Stimulated activated effector memory CD8-positive, alpha-beta T cell treated with anti-CD3 and anti-CD28 coated beads, Interleukin-12 subunit alpha, Interleukin-12 subunit beta, amount 100 ng/mL, for 72 hours (primary cell): Measurements from ENCODE around the gene ADAMTS2.
A peak's percentile ranks its signal among the peaks of the same experiment; 100 is the strongest.
"Not testable (repeated sequence)": the region's sequence is repeated elsewhere in the genome, so short reads cannot be mapped to it uniquely, and the experiment has no call there.

Source experiments
- ATAC-seq: fragments of 150-1000 bp; cut with Tn5 transposase; 2 replicates; pipeline ENCODE4 v1.10.0; 2021
- DNase-seq, 2 donors: peaks; one replicate each; pipeline ENCODE4 v3.0.0; 2021 to 2022; ENCODE audit warnings: low spot score in 2 of 2
- H3K27ac Mint-ChIP-seq: one replicate; pipeline ENCODE4 v1.8.0; 2022; ENCODE audit warnings: mild to moderate bottlenecking, mixed read lengths
- H3K36me3 Mint-ChIP-seq: one replicate; pipeline ENCODE4 v1.8.0; 2022; ENCODE audit warnings: mild to moderate bottlenecking, mixed read lengths
- H3K4me1 Mint-ChIP-seq: one replicate; pipeline ENCODE4 v1.8.0; 2022; ENCODE audit warnings: mixed read lengths
- H3K4me3 Mint-ChIP-seq: one replicate; pipeline ENCODE4 v1.8.0; 2022; ENCODE audit warnings: mild to moderate bottlenecking, mixed read lengths
- H3K9me3 Mint-ChIP-seq: one replicate; pipeline ENCODE4 v1.8.0; 2022; ENCODE audit warnings: mixed read lengths

ADAMTS2 gene

GRCh38 chr5:179218943-179219330 lies 126.3 kb downstream of the ADAMTS2 start:
- no peak for ATAC-seq
- Mint-ChIP-seq H3K9me3 (no peaks in the 10 kb centered on the region), H3K4me3 (no peak overlapping the region), H3K4me1 (no peaks in the 10 kb centered on the region), H3K36me3 (no peaks in the 10 kb centered on the region), H3K27ac (no peak overlapping the region)
- DNase-seq: no peak

DNA sequence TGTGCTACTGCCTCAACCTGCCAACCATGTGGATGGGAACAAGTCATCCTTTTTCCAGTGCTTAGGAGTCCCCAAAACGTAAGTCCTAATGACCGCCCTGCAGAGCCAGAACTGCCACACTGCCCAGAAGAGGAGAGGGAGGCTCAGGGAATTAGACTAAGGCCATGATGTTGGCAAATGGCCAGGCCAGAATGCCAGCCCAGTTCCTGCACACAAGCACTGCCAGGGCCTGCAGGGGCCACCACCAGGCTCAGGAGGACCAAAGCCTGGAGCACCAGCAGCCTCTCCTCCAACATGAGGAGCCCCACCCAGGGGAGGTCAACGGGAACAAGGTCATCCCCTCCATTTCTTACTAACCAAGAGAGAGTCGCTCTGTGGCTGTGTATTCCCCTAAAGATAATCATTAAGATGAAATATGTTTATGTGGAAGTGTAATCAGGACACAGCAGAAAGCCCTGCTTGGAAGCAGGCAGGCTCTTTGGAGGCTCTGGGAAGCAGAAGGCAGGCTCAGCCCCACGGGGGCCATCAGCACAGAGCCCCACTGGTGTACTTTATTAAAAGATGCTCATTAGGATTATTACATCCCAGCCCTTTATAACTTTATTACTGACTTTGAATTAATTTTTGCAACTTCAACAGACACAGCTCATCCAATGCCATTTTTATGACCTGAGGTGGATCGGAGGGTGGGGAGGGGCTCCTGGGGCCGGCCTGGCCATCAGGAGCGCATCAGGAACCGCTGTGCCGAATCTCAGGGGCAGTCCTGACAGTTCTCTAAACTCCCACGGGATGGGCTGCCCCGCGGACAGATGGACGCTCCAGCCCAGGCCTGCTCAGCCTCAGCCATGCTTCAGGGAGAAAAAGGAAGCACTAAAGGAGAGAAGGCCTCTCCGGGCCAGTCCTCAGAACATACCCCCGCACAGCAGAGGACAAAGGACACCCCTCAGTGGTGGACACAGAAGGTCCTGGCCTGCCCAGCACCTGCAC lies 127.0 kb downstream of the ADAMTS2 start:
- no peak for DNase-seq
- ATAC-seq: no peak
- Mint-ChIP-seq H3K4me1 (no peaks in the 10 kb centered on the region), H3K27ac (no peak overlapping the region), H3K4me3 (no peak overlapping the region), H3K9me3 (no peaks in the 10 kb centered on the region), H3K36me3 (no peaks in the 10 kb centered on the region)

GRCh38 chr5:179217356-179217755 lies 127.9 kb downstream of the ADAMTS2 start:
- Mint-ChIP-seq H3K9me3 (no peaks in the 10 kb centered on the region), H3K27ac (no peak overlapping the region), H3K4me1 (no peaks in the 10 kb centered on the region), H3K4me3 (no peak overlapping the region), H3K36me3 (no peaks in the 10 kb centered on the region)
- ATAC-seq: no peak
- no peak for DNase-seq

DNA sequence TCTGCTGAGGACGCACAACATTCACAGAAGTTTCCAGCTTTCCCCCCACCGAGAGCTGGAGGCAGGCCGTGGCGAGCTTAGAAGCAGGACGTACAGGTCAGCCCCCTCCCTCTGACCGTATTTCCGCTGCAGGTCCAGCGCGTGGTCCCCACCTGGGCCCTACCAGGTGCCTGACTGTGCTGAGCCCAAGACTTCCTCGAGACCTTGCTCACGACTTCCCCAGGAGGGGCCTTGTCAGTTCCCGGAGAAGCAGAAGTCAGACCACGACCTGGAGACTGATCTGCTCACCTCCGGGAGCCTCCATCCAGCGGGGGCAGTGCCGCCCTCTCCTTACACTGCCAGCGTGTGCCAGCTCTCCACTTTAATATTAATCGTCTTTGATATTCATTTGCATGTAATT lies 128.9 kb downstream of the ADAMTS2 start:
- not testable (repeated sequence) for H3K36me3 Mint-ChIP-seq, H3K4me3 Mint-ChIP-seq, H3K4me1 Mint-ChIP-seq, ATAC-seq, DNase-seq, H3K9me3 Mint-ChIP-seq, H3K27ac Mint-ChIP-seq

- no peak overlapping the region for H3K4me3 Mint-ChIP-seq
- H3K27ac Mint-ChIP-seq: no peak overlapping the region
- no peaks in the 10 kb centered on the region for H3K9me3 Mint-ChIP-seq
- H3K4me1 Mint-ChIP-seq: no peaks in the 10 kb centered on the region
- no peak for ATAC-seq
- no peaks in the 10 kb centered on the region for H3K36me3 Mint-ChIP-seq
- DNase-seq: no peak
Measured at GRCh38 chr5:179215576-179215975, 129.7 kb downstream of the ADAMTS2 start.

DNA sequence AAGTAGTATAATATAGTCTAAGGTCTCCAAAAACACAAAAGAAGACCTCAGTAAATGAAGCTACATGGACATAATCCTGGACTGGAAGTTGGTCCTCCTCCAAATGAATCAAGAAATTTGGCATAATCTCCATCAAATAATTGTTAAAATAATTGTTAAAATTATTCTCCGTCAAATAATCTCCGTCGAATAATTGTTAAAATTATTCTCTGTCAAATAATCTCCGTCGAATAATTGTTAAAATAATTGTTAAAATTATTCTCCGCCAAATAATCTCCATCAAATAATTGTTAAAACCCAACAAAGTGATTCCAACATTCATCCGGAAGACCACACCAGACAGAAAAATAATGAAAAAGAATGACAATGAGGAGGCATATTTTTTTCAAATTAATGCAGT lies 130.6 kb downstream of the ADAMTS2 start:
- Mint-ChIP-seq H3K27ac (no peak overlapping the region), H3K4me3 (no peak overlapping the region), H3K36me3 (no peaks in the 10 kb centered on the region), H3K9me3 (no peaks in the 10 kb centered on the region), H3K4me1 (no peaks in the 10 kb centered on the region)
- no peak for DNase-seq
- no peak for ATAC-seq

- Mint-ChIP-seq H3K9me3 (no peaks in the 10 kb centered on the region), H3K27ac (no peak overlapping the region), H3K4me1 (no peaks in the 10 kb centered on the region), H3K36me3 (no peaks in the 10 kb centered on the region), H3K4me3 (no peak overlapping the region)
- ATAC-seq (no peak), DNase-seq (no peak)
Measured at GRCh38 chr5:179212870-179213269, 132.4 kb downstream of the ADAMTS2 start.

GRCh38 chr5:179211631-179212030 lies 133.6 kb downstream of the ADAMTS2 start:
- Mint-ChIP-seq H3K36me3 (no peaks in the 10 kb centered on the region), H3K4me3 (no peak overlapping the region), H3K4me1 (no peaks in the 10 kb centered on the region), H3K9me3 (no peaks in the 10 kb centered on the region), H3K27ac (no peak overlapping the region)
- DNase-seq (no peak), ATAC-seq (no peak)

GRCh38 chr5:179211068-179211467 lies 134.2 kb downstream of the ADAMTS2 start:
- Mint-ChIP-seq H3K27ac (no peak overlapping the region), H3K9me3 (no peaks in the 10 kb centered on the region), H3K4me3 (no peak overlapping the region), H3K36me3 (no peaks in the 10 kb centered on the region), H3K4me1 (no peaks in the 10 kb centered on the region)
- no peak for ATAC-seq
- no peak for DNase-seq

- Mint-ChIP-seq H3K4me1 (no peaks in the 10 kb centered on the region), H3K36me3 (no peaks in the 10 kb centered on the region), H3K9me3 (no peaks in the 10 kb centered on the region), H3K4me3 (no peak overlapping the region), H3K27ac (no peak overlapping the region)
- DNase-seq (no peak), ATAC-seq (no peak)
Measured at GRCh38 chr5:179210478-179210877, 134.8 kb downstream of the ADAMTS2 start.

GRCh38 chr5:179209359-179210150 lies 135.7 kb downstream of the ADAMTS2 start:
- ATAC-seq (no peak), DNase-seq (no peak)
- no peaks in the 10 kb centered on the region for H3K9me3 Mint-ChIP-seq
- no peaks in the 10 kb centered on the region for H3K36me3 Mint-ChIP-seq
- no peak overlapping the region for H3K27ac Mint-ChIP-seq
- H3K4me1 Mint-ChIP-seq: no peaks in the 10 kb centered on the region
- no peak overlapping the region for H3K4me3 Mint-ChIP-seq

DNA sequence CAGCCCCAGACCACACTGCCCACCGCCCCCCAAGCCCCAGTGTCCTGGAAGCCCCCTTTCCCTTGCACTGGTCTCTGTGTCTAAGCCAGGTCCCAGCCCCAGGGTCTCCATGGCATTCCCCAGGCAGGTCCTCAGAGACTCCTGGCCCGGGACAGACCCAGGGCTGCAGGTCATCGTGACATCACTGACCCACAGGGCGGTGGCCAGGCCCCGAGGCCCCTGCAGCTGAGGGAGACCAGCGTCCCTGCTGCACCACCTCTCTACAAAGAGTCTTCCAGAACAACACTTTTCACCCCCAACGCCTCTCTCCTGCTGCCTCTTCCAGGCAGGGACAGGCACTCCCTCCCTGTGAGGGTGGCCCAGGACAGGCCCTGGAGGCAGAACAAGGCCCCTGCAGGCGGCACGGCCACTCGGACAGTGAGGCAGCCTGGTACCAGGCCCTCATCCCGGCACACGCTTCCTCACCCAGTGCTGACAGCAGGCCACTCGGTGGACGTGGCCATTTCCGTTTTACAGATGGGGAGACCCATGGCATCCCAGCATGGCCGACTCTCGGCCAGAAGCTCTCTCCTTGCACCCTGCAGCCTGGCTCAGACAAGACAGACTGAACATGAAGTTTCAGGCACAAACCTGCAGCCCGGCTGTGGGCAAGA lies 136.4 kb downstream of the ADAMTS2 start:
- no peak overlapping the region for H3K27ac Mint-ChIP-seq
- ATAC-seq (no peak), DNase-seq (no peak)
- no peaks in the 10 kb centered on the region for H3K9me3 Mint-ChIP-seq
- H3K4me1 Mint-ChIP-seq: no peaks in the 10 kb centered on the region
- no peak overlapping the region for H3K4me3 Mint-ChIP-seq
- H3K36me3 Mint-ChIP-seq: no peaks in the 10 kb centered on the region

GRCh38 chr5:179207920-179208705 lies 137.1 kb downstream of the ADAMTS2 start:
- no peak for DNase-seq
- Mint-ChIP-seq H3K4me3 (no peak overlapping the region), H3K9me3 (no peaks in the 10 kb centered on the region), H3K27ac (no peak overlapping the region), H3K4me1 (no peaks in the 10 kb centered on the region), H3K36me3 (no peaks in the 10 kb centered on the region)
- peak; percentile 8 for ATAC-seq

DNA sequence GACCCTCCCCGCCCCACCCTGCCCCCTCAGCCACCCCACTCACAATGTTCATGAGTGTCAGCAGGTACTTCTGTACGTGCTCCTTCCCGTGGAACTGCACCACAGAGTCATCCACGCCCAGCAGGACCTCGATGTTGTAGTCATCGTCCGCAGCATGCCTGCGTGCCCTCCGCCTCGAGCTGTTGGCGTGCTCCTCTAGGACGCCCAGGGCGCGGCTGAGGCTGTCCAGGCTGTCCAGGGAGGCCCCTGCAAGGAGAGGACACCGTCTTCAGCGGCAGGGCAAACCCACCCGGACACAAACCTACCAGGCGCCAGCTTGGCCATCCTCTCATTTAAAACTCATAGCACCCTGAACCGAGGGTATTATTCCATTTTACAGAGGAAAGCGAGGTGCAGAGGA lies 137.8 kb downstream of the ADAMTS2 start:
- Mint-ChIP-seq H3K27ac (no peak overlapping the region), H3K4me3 (no peak overlapping the region), H3K9me3 (no peaks in the 10 kb centered on the region), H3K36me3 (no peaks in the 10 kb centered on the region), H3K4me1 (no peaks in the 10 kb centered on the region)
- DNase-seq (no peak), ATAC-seq (no peak)

DNA sequence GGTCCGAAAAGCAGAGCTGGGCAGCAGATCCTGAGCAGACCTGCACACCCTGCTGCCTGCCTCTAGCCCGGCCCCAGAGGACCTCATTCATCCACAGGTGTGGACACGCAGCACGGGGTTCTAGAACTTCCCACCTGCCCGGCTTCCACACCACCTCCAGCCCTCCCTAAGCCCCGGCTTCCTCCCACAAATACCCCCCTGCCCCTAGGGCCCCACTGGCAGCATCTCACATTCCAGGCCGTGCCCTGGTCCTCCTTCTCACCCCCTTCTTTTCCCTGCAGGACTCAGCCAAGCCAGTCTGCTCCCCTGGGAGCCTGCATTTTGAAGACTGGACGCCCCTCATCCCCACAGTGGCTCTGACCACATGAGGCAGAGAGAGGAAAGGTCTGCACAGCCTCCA lies 138.9 kb downstream of the ADAMTS2 start:
- DNase-seq (no peak), ATAC-seq (no peak)
- no peak overlapping the region for H3K27ac Mint-ChIP-seq
- H3K36me3 Mint-ChIP-seq: no peaks in the 10 kb centered on the region
- no peaks in the 10 kb centered on the region for H3K4me1 Mint-ChIP-seq
- H3K9me3 Mint-ChIP-seq: no peaks in the 10 kb centered on the region
- H3K4me3 Mint-ChIP-seq: no peak overlapping the region
